ENCODE data around the gene PATZ1.

Gene PATZ1

DNA sequence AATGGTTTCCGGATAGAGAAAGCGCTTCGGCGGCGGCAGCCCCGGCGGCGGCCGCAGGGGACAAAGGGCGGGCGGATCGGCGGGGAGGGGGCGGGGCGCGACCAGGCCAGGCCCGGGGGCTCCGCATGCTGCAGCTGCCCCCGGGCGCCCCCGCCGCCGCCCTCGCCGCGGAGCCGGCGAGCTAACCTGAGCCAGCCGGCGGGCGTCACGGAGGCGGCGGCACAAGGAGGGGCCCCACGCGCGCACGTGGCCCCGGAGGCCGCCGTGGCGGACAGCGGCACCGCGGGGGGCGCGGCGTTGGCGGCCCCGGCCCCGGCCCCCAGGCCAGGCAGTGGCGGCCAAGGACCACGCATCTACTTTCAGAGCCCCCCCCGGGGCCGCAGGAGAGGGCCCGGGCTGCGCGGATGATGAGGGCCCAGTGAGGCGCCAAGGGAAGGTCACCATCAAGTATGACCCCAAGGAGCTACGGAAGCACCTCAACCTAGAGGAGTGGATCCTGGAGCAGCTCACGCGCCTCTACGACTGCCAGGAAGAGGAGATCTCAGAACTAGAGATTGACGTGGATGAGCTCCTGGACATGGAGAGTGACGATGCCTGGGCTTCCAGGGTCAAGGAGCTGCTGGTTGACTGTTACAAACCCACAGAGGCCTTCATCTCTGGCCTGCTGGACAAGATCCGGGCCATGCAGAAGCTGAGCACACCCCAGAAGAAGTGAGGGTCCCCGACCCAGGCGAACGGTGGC is 69.5 kb downstream of the PATZ1 start:
- no peak for TF ChIP-seq CTCF (IDR thresholded peaks at IDR 0.05; ENCODE audit: extremely low read depth, missing control alignments)

More for the DNA sequence above, 69.5 kb downstream of the PATZ1 start:
- no peak for DNase-seq (ENCODE audit: low spot score)

All from GM20000 (cell line).